ENCODE results near the gene CYSLTR2.

CYSLTR2 gene

DNA sequence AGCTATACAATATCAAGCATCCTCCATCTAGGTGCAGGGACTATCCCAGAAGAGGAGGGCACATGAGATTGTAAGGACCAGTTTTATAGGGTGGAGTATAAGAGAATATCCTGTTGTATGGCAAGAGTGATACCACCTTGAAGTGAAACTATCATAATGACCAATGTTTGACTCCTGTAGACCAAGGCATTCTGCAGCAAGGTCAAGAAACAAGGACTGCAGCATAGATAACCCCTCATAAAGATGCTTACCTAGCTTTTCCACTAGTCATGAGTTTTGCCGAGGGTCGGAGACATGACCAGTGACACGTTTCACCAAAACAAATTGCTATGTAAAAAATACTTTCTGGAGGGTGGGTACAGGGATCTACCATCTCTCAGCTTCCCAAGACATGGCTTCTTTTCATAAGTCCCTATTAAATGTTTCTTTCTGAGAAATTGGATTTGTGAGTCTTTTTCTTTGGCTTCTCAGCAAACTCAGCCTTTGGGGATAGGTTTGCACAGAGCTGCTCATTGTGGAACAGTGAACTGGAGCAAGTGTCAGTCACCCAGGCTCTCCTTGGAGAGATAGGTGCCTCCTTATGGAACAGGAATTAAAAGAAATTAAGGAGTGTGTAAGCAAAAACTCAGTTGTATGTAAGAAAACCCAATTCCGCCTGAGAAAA, 28.2 kb upstream of the CYSLTR2 start:
- Histone ChIP-seq H3K9me2 (replicated peaks; ENCODE audit: insufficient read depth, low read length) (no peaks in the 10 kb centered on the region), H3K4me2 (ENCODE audit: low read depth, low read length, poor library complexity, severe bottlenecking) (no peak overlapping the region), H3F3A (ENCODE audit: insufficient read depth) (no peaks in the 10 kb centered on the region), H3K27ac (ENCODE audit: low read depth, low read length) (no peak overlapping the region), H3K27me3 (ENCODE audit: low read length) (no peaks in the 10 kb centered on the region), H3K36me3 (ENCODE audit: low read length) (no peaks in the 10 kb centered on the region), H3K9ac (ENCODE audit: low read length) (no peak overlapping the region), H2AFZ (ENCODE audit: low read depth, low read length, severe bottlenecking) (no peak overlapping the region), H4K20me1 (ENCODE audit: low read depth, low read length) (no peaks in the 10 kb centered on the region), H3K4me3 (ENCODE audit: insufficient read depth, low read length, poor library complexity, severe bottlenecking) (no peak overlapping the region), H3K9me3 (ENCODE audit: insufficient read depth, low read length) (peaks cover 9% of the 10 kb centered on the region; the same call in 1 of the 2 replicates), H3K79me2 (ENCODE audit: insufficient read depth, low read length) (no peaks in the 10 kb centered on the region)
- TF ChIP-seq EZH2phosphoT487 (conservative IDR thresholded peaks at IDR 0.05; ENCODE audit: low read length): no peak
- TF ChIP-seq, protein P1, sequence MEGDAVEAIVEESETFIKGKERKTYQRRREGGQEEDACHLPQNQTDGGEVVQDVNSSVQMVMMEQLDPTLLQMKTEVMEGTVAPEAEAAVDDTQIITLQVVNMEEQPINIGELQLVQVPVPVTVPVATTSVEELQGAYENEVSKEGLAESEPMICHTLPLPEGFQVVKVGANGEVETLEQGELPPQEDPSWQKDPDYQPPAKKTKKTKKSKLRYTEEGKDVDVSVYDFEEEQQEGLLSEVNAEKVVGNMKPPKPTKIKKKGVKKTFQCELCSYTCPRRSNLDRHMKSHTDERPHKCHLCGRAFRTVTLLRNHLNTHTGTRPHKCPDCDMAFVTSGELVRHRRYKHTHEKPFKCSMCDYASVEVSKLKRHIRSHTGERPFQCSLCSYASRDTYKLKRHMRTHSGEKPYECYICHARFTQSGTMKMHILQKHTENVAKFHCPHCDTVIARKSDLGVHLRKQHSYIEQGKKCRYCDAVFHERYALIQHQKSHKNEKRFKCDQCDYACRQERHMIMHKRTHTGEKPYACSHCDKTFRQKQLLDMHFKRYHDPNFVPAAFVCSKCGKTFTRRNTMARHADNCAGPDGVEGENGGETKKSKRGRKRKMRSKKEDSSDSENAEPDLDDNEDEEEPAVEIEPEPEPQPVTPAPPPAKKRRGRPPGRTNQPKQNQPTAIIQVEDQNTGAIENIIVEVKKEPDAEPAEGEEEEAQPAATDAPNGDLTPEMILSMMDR (IDR thresholded peaks at IDR 0.05; ENCODE audit: insufficient read depth, low read length, poor library complexity, severe bottlenecking): no peak

GRCh38 chr13:48626077-48626449, 27.7 kb upstream of the CYSLTR2 start:
- no peak for TF ChIP-seq EZH2phosphoT487 (conservative IDR thresholded peaks at IDR 0.05; ENCODE audit: low read length)
- TF ChIP-seq, protein P1 (IDR thresholded peaks at IDR 0.05; ENCODE audit: insufficient read depth, low read length, poor library complexity, severe bottlenecking): no peak
- Histone ChIP-seq H3K4me3 (ENCODE audit: insufficient read depth, low read length, poor library complexity, severe bottlenecking) (no peak overlapping the region), H3K9ac (ENCODE audit: low read length) (no peak overlapping the region), H3F3A (ENCODE audit: insufficient read depth) (no peaks in the 10 kb centered on the region), H4K20me1 (ENCODE audit: low read depth, low read length) (no peaks in the 10 kb centered on the region), H2AFZ (ENCODE audit: low read depth, low read length, severe bottlenecking) (no peak overlapping the region), H3K79me2 (ENCODE audit: insufficient read depth, low read length) (no peaks in the 10 kb centered on the region), H3K9me2 (replicated peaks; ENCODE audit: insufficient read depth, low read length) (no peaks in the 10 kb centered on the region), H3K4me2 (ENCODE audit: low read depth, low read length, poor library complexity, severe bottlenecking) (no peak overlapping the region), H3K27me3 (ENCODE audit: low read length) (no peaks in the 10 kb centered on the region), H3K9me3 (ENCODE audit: insufficient read depth, low read length) (peaks cover 7% of the 10 kb centered on the region; the same call in 1 of the 2 replicates), H3K27ac (ENCODE audit: low read depth, low read length) (no peak overlapping the region), H3K36me3 (ENCODE audit: low read length) (no peaks in the 10 kb centered on the region)

DNA sequence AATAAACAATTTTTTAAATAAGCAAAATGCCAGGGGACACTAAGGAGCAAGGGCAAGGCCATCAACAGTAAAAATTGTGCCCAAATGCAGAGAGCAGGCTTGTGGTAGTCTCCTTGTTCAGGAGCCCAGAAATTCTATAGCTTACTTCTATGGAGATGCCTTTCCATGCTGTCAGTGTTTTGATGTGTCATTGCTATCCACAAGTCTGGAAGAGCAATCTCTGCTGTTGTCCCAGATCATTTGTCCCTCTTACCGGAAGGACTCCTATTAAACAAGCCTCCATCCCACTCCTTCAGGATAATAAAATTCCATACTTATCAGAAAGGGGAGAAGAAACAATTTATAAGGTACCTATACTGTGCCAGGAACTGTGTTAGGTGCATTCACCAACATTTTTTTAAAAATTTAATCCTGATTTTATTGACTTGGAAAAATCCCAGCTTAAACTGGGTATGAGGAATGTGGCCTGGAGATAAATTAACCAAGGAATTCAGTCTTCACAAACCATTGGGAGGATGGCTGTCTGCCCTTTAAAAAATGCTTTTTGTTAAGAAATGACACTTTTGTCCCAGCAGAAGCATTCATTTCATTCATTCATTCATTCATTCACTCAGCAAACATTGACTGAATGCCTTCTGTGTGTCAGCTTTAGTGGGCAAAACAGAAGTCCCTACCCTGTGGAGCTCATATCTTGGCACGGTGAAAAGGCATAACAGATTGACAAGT, 26.8 kb upstream of the CYSLTR2 start:
- H3K9ac ChIP-seq (ENCODE audit: low read length): no peak overlapping the region
- no peaks in the 10 kb centered on the region for H3K27me3 ChIP-seq (ENCODE audit: low read length)
- H3K27ac ChIP-seq (ENCODE audit: low read depth, low read length): no peak overlapping the region
- no peak for TF ChIP-seq EZH2phosphoT487 (conservative IDR thresholded peaks at IDR 0.05; ENCODE audit: low read length)
- TF ChIP-seq, protein P1 (IDR thresholded peaks at IDR 0.05; ENCODE audit: insufficient read depth, low read length, poor library complexity, severe bottlenecking): no peak
- H3K4me2 ChIP-seq (ENCODE audit: low read depth, low read length, poor library complexity, severe bottlenecking): no peak overlapping the region
- no peaks in the 10 kb centered on the region for H4K20me1 ChIP-seq (ENCODE audit: low read depth, low read length)
- no peaks in the 10 kb centered on the region for H3K79me2 ChIP-seq (ENCODE audit: insufficient read depth, low read length)
- no peak overlapping the region for H3K4me3 ChIP-seq (ENCODE audit: insufficient read depth, low read length, poor library complexity, severe bottlenecking)
- no peaks in the 10 kb centered on the region; the same call in 1 of the 2 replicates for H3K9me3 ChIP-seq (ENCODE audit: insufficient read depth, low read length)
- no peaks in the 10 kb centered on the region for H3K9me2 ChIP-seq (replicated peaks; ENCODE audit: insufficient read depth, low read length)
- H2AFZ ChIP-seq (ENCODE audit: low read depth, low read length, severe bottlenecking): no peak overlapping the region
- no peaks in the 10 kb centered on the region for H3K36me3 ChIP-seq (ENCODE audit: low read length)
- H3F3A ChIP-seq (ENCODE audit: insufficient read depth): no peaks in the 10 kb centered on the region

Data from SU-DHL-6 (cell line).